Hematopoietic multipotent progenitor cell treated with erythropoietin and hydrocortisone succinate and interleukin-3 and kit ligand, for 4 days (in vitro differentiated cells): ENCODE measurements around the gene BLACAT1.

Experiments used
- DNase-seq: peaks from one replicate; pipeline ENCODE4 v3.0.0-alpha.2; 2015

Gene BLACAT1

DNA sequence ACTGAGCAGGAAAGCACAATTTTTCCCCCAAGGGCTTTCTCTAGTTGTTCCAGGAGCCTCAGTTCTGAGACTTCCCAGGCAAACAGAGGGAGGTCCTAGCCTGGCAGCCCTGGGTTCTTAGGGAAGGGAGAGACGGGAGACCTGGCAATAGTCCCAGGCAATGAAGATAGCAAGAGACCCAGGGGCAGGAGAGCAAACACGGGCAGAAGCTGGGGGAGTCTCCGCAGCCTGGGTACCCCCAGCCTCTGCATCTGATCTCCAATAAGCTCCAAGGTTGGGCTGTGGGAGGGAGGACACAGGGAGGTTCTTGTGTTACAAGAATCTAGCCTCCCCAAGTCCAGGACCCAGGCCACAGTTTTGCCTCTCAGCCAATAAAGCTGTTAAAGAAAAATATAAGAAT lies 2.4 kb downstream of the BLACAT1 start:
- no peak for DNase-seq

DNA sequence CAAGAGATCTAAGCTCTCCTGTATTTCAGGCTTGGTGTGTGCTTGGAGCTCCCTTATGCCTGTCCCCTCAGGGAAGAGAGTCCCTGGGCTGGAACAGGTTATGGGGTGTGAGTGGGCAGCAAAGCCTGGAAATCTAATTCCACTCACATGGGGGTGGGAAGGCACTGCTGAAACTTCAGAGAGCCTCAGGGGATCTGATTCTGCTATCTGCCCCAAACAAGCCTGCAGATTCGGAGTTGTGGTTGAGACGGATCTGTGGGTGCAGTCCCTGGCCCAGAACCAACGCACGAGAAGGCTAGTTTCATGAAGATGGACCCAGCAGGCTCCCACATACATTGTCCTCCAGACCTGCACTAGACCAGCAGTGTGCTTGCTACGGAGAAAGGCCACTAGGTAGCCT lies 2.9 kb downstream of the BLACAT1 start:
- DNase-seq, result no peak

DNA sequence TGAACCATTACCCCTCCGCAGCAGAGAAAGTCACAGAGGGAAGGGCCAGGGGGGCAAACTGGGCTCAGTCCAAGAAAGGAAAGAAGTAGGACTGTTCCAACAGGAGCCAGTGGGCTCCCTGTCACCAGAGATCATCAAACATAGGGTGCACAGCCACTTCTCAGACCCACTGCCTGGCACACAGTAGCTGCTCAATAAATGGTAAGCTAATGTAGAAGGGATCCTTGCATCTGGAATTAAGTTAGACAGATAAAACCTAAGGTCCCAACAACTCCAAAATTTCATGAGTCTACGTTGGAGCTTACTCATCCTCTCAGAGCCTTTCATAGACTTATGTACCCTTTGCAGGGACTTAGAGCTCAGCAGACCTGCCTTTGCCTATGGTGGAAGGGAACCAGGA lies 3.5 kb downstream of the BLACAT1 start:
- DNase-seq, result no peak

DNA sequence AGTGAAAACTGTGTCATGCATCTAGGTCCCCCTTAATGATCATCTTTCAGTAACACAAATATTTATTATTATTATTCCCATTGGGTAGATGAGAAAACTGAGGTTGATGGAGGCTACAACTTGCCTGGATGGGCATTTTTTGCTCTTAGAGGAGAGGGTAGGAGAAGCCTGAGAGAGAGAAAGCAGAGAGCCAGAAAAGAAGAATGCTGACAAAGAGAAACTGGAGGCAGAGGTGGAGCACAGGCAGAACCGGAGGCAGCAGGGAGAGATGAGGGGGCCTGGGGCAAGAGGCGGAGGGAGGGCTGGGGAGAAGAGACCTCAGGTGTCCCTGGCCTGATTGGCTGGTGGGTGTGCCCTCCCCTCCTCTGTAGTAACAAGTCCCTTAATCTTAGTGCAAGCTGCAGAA lies 4.1 kb downstream of the BLACAT1 start:
- DNase-seq, result no peak

DNA sequence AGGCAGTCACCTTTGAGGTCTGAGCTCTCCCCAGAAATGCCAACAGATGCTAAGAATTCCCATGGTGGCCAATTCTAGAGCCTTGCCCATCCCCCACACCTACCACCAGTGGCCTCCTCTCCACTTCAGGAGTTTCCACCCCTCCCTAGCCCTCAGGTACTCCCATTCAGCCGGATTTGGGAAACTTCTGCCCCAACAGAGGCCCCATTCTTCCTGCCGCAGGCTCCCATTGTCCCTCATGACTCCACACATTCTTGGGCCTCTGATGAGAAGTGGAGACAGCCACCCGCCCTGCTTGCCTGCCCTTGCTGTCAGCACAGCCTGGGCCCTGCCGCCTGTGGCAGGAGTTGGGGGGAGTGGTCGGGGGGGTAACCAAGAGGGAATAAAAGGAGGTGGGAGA lies 4.6 kb downstream of the BLACAT1 start:
- DNase-seq, result no peak

DNA sequence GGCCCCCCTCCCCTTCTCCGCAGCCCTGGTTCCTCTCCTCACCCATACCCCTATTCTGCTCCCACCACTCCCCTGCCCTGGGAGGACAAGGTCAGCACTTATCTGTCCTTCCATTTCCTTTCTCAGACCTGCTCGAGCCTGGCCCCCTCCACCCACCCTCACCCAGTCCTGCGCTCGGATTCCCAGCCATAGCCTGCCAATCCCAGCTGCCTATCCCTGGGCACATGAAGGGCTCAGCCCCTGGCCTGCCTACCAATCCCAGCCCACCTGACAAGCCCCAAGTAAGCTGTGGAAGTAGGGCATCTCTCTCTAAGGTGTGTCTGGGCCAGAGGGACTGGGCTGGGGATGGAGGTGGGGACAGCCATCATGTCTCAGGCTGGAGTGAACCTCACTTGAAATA lies 5.4 kb downstream of the BLACAT1 start:
- DNase-seq, result no peak

DNA sequence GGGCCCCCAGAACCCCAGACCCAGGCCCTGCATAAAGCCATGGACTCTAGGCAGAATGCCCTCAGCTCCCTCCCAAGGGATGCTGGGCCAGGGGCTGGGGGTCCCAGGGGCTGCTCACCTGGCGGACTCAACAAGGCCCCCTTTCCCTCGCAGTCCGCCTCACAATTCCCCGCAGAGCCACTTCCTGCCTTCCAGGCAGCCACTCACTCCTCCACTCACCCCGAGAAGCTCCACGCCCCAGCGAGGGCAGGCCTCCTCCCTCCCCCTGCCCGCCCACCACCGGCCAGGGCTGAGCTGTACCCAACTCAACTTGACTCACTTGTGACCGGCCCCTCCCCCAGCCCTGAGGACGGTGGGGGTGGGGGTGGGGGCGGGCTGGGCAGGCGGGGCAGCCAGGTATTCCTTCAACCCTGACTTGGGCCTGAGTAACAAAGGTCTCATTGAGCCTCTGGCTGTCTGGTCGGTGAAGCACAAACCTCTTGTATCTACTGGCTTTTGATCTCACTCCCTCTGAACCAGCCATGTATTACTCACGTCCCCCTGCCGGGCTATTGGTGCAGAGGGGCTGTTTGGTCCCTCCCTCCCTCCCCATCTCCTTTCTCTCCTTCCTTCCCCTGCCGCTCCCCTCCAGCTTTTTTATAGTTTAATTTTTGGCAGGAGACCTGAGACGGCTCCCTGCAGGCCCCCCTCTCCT lies 5.9 kb downstream of the BLACAT1 start:
- DNase-seq, result no peak

DNA sequence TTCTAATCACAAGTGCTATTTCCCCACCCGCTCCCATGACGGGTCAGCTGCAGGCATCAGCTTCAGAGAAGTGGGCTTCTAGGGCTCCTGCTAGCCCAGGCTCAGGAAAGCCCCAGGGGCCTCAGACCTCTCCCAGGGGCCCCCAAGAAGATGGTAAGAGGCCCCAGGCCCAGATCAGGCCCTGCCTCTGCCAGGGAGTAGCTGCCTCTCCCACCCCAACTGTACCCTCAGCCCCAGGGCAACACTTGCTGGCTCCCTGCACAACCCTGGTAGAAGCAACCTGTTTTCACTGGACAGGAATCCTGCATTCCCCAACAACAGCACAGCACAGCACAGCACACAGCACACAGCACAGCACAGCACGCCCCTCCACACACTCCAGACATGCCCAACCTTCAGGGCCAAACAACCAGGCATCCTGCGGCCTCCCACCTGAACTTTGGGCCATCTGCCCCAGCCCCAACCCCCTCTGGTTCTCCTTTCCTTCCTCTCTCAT lies 6.5 kb downstream of the BLACAT1 start:
- no peak for DNase-seq

DNA sequence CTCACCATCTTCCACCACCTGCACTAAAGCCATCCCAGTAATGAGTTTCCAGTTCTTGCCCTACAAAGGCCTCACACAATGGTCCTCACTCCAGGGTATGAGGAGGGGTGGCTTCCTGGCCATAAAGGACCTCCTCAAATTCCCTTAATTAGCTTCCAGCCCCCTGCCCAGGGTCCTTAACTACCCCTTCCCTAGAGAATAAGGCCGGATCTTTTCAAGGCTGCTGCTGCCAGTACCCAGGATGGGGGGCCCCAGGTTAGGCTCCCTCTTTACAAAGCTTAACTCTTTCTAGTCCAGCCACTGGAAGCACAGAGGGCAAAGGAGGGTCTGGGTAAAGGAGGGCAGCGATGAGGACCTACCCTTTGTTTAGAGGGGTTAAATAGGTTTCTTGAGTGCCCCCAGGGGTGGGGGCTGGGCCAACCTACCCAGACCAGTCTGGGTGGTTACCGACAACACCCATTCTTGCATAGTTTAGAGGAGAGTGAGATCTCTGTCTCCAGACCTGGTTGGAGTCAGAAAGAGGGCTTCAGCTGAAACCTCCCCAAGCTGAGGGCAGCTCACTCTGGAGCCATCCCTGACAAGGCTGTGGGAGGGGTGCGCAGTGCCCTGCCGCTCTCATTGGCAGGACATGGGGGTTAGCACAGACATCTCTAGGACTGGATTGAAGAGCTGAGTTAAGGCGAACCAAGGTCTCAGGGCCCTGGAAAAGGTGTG lies 7.1 kb downstream of the BLACAT1 start:
- DNase-seq, result no peak

DNA sequence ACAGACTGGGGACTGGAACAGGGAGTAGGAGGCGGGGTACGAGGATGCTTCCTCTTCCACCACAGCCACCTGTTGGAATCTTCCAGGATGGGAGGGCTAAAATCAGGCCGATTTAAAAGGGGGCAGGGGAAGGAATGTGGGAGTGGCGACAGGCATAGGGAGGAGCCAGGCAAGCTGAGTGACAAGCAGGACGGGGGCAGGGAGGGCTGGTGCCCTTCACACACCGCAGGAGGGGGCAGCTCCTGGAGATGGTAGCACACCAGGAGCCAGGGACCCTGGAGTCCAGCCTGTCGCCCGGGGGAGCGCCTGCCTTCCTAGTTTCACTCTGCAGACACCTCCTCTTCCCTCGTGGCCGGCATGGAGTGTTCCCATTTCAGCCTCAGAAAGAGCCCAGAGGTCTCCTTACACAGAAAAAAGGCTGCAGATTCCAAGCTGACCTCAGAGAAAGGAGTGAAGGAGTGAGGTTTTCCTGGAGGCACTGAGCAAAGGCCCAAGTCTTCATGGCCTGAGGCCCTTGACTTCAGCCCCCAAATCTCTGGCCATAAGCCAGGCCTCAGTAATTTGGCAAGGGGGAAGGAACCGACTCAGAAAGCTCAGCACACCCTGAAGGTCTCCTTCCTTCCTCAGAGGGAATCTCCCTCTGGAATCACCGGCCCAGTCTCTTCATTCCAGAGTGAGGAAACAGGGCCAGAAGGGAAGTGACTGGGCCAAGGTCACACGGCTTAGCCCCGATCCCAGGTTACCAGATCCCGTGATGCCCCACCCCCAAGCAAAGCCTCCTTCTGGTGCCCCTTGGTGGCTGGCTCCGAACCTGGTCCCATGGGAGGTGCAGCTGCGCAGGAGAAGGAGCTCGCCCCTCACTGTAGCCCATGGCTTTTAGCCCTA lies 8.1 kb downstream of the BLACAT1 start:
- no peak for DNase-seq

DNA sequence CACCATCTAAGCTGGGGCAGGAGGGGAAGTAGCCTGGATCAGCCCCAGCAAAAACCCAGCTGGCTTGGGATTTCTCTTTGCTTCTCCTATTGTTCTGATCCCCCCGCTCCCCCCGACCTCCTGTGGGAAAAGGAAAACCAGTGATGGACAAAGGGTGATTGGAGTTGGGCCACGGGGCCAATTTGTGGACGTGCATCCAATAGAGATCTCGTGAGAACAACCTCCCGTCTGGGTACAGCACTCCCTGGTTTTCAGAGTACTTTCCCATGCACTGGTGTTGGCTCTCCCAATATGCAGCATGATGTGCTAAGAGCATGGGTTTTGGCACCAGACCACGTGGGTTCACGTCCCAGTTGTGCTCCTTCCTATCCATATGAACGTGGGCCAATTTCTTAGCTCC lies 9.0 kb downstream of the BLACAT1 start:
- DNase-seq, result no peak

DNA sequence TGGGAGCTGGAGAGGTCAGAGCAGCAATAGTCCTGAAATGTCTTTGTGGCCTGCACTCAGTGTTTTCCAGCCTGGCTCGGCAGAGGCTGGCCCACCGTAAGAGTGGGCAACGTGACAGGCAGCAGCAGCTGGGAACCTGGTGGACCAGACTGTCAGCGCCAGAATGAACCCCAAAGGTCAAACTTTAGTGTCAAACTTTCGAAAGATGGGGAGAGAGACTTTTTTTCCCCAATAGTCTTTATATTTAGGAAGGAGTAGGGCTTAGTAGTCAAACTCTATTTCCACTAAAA lies 10.3 kb downstream of the BLACAT1 start:
- DNase-seq, result no peak

DNA sequence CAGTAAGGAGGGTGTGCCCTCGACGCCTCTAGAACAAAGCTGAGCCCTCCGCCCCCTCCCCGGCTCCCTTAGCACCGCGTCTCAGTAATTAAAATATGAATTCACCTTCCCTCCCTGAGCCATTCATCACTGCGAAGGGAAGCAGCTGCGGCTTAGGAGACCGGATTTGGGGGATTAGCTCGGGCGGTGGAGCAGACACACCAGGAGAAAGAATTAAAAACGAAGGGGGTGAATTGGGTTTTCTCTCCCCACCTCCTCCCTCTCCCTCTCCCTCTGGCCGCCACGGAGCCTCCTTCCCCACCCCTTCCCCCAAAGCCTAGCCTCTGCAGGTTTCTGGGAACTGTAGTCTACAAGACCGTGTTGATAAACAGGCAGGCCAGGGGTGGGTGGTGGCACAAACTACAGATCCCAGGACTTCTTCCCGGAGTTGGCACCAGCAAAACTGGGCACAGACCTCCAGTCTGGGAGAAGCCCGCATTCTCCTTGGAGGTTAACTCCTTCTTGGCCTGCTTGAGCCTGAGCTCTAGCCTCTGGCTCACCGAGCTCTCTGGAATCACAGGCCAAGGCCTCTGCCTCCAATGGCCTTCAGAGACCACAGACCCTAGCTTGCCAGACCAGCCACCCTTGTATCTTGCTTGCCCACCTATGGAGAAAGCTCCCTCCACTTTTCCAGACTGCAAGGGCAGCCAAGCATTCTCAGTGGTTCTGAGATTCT lies 10.8 kb downstream of the BLACAT1 start:
- peak; percentile 7 for DNase-seq

DNA sequence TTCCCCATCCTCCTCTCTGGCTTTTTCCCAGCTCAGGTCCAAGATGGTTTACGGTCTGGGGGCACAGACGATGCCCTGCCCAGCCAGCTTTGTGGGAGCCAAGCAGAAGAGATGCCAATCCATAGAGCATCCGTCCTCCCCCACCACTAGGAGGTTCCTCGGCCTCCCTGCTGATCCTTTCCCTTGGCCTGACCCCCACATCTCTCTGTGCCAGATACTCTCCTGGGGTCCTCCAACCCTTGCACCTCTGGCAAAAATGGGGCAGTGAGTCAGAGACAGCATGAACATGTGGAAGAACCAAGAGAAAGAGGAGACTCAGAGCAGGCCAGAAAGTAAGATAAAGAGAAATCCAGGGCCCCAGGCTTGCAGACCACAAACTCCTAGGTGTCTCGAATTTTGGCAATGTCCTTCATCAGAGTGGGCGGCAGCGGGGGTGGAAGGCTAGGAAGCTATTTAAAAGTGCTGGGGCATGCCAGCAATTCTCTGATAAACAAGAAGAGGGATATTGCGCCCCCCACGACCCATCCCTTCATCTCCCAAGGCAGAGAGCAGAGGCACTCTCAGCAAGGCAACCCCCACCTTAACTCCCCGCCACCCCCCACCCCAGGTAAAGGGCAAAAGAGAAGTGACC lies 11.4 kb downstream of the BLACAT1 start:
- no peak for DNase-seq

DNA sequence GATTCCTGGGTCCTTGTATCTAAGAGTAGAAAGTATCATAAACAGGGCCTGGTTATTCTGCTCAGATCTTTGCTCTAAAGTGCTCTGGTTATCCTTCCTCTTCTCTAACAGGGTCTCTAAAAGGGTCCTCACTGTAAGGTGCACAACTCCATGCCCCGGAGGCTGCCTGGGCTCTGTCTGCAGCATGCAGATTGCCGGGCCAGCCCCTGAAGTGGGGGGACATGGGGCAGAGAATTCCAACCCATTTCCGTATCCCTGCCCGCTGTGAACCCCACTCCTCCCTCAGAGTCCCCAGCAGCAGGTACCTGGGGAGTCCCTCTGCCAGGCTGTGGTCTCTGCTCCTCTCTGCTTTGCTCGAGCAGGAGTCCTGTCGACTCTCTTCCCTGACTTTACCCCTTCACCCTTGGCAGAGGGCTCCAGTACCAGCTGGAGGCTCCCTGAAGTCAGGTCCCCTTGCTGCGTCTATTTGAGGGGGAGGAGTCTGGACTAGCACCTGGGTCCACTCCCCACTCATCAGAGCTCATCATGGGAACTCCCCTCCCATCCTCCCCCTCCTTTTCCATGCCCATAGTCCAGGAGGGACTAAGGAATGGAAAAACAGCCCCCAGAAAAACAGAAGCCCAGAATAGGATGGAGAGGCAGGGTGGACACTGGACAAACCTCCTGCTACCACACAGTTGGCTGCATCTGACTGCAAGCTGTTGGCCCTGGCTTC lies 12.1 kb downstream of the BLACAT1 start:
- DNase-seq, result no peak

DNA sequence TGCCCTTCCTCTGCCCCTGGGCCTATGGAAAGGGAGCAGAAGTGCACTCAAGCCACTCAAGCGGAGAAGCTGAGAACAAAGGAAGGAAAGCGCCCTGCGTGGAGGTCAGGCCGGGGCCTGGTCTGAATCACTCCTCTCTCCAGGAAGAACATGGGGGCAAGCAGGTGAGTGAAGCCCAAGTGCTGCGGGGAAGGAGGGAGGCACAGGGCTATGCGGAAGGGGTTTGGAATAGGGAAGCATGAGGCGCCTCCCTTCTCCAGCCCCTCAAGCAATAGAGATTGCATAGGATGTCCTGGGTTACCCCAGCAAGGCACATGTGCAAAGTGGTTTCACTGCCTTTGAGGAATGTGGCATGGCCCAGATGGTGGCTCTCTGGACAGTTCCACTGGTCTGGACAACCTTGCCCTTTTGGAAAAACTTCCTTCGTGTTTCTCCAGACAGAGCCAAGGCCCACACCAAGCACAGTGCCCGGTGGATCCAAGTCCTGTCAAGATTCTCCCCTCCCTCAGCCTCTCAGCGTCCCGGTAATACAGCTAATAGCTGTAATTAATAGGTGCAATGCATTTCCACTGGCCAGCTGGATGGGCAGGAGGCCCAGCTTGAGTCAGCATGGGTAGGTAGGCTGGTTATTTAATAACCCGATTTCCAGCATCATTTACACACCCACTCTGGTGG lies 13.7 kb downstream of the BLACAT1 start:
- no peak for DNase-seq

DNA sequence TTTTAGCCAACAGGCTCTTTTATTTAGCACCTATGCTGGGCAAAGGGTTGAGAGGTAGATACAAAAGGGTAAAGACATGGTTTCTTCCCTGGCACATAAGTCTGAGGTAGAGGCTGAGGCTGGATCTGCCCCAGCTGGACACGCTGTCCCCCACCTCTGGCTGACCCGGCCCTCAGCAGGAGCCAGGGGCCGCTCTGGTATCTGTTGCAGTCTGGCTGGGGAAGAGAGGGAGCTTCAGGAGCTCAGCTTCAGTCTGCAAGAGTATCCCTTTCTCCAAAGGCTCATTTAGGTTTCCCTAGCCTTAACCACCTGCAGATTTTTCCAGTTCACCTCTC lies 14.2 kb downstream of the BLACAT1 start:
- DNase-seq, result no peak

DNA sequence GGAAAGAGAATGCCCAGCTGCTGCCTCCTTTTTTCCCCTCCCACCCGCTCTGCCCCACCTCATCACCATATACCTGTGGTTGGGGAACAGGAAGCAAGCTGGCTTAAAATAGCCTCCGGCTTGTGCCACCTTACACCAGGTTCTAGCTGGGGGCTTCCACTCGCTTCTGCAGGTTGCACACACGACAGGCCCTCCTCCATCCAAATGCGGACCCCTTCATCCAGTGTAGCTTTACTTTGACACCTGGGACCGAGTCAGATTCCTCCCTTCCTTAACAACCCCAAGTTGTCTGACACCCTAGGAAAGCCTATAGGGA lies 14.6 kb downstream of the BLACAT1 start:
- no peak for DNase-seq

DNA sequence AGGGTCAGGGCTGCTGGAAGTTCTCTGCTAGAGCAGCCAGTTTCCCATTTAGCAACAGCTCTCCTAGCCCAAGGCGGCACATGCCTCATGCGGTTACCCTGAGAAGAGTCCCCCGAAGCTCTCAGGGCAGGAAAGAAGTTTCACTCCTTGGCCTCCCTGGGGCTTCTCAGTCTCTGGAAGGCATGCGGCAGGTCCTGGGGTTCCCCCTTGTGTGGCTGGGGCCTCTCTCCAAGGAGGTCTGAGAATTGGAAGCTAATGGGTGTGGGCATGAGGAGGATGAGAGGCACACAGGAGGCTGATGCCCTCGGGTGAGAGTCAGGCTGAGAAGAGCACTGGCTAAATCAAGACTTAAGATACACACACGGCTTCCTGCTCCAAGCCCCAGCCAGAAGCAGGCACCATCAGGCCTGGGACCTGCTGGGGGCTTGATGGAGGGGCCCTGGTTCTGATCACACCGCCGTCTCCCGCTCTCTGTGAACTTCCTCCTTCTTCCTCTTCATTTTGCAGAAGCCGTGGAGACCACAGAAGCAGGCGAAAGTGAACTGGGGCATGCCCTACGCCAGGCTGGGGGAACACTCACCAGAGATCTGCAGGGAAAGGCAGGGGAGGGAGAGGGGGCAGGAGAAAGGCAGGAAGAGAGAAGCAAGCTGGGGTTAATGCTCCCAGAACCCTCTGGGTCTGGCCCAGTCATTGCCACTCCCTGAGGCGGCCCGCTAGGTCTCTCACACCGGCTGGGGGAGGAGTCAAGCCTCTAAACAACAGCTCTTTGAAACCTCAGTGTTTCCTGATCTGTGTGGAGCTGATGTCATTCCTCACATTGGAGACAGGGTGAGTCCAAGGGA lies 15.1 kb downstream of the BLACAT1 start:
- DNase-seq, result peak; percentile 68

DNA sequence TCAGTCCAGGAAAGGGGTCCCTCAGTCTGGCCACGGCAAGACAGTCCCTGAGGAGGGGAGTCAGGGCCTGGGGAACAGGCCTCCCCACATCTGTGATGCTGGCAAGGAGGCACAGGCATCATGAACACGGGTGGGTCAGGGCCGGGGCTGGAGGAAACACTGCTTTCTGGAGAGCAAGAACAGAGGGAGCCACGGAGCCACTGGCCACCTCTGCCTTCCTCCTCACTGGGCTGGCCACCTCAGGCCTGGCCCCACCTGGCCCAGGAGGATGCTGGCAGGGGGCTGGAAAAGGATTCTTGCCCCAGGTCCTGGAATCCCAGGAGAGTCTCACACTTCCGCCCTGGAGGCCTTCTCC lies 15.7 kb downstream of the BLACAT1 start:
- no peak for DNase-seq
